Mesendoderm (in vitro differentiated cells): Measurements from ENCODE around the gene ADAM29. TPM values are rescaled to one million over a fixed set of nuclear protein-coding genes. Genes with fewer than 3 reads are reported as not detected.
"Not testable (repeated sequence)": the region's sequence is repeated elsewhere in the genome, so short reads cannot be mapped to it uniquely, and the experiment has no call there.

Source experiments
- DNase-seq: peaks from one replicate; pipeline ENCODE4 v3.0.0; 2013
- H2AK5ac ChIP-seq: 2 replicates; pipeline ENCODE4 v1.6.1; 2013; ENCODE audit warnings: low read length, inconsistent platforms
- H2BK120ac ChIP-seq: 2 replicates; pipeline ENCODE4 v1.6.1; 2013; ENCODE audit warnings: low read depth, mild to moderate bottlenecking, low read length, moderate library complexity, mixed read lengths
- H2BK15ac ChIP-seq: replicated peaks from 2 replicates; pipeline ENCODE4 v1.6.1; 2013; ENCODE audit warnings: low read depth, mild to moderate bottlenecking, moderate library complexity
- H2BK5ac ChIP-seq: 2 replicates; pipeline ENCODE4 v1.6.1; 2013; ENCODE audit warnings: low read length, inconsistent platforms
- H3K18ac ChIP-seq: 2 replicates; pipeline ENCODE4 v1.6.1; 2013; ENCODE audit warnings: mild to moderate bottlenecking, low read length, mixed read lengths
- H3K23ac ChIP-seq: one replicate; pipeline ENCODE4 v1.6.1; 2013; ENCODE audit warnings: low read length
- H3K27ac ChIP-seq: 2 replicates; pipeline ENCODE4 v1.5.1; 2013; ENCODE audit warnings: low read depth, mild to moderate bottlenecking, inconsistent platforms, low read length, moderate library complexity
- H3K27me3 ChIP-seq: 2 replicates; pipeline ENCODE4 v1.6.1; 2013; ENCODE audit warnings: low read length, control low read depth, mild to moderate bottlenecking, inconsistent platforms; ENCODE audit not compliant: insufficient read depth, poor library complexity
- H3K36me3 ChIP-seq: 2 replicates; pipeline ENCODE4 v1.6.1; 2013; ENCODE audit warnings: low read length, inconsistent platforms; ENCODE audit not compliant: control insufficient read depth, insufficient read depth
- H3K4ac ChIP-seq: one replicate; pipeline ENCODE4 v1.6.1; 2013; ENCODE audit warnings: low read depth, mild to moderate bottlenecking, low read length, moderate library complexity
- H3K4me1 ChIP-seq: 2 replicates; pipeline ENCODE4 v1.6.1; 2013; ENCODE audit warnings: low read depth, low read length, inconsistent platforms; ENCODE audit not compliant: control insufficient read depth
- H3K4me2 ChIP-seq: 2 replicates; pipeline ENCODE4 v1.6.1; 2013; ENCODE audit warnings: low read length
- H3K4me3 ChIP-seq: 2 replicates; pipeline ENCODE4 v1.5.1; 2013; ENCODE audit warnings: mild to moderate bottlenecking, low read length
- H3K56ac ChIP-seq: one replicate; pipeline ENCODE4 v1.6.1; 2013; ENCODE audit warnings: low read length
- H3K79me1 ChIP-seq: 2 replicates; pipeline ENCODE4 v1.6.1; 2013; ENCODE audit warnings: low read length, inconsistent platforms
- H3K79me2 ChIP-seq: 2 replicates; pipeline ENCODE4 v1.6.1; 2013; ENCODE audit warnings: mild to moderate bottlenecking, low read length; ENCODE audit not compliant: control insufficient read depth, insufficient read depth
- H3K9ac ChIP-seq: 2 replicates; pipeline ENCODE4 v1.6.1; 2013; ENCODE audit warnings: low read length, inconsistent platforms
- H4K5ac ChIP-seq: one replicate; pipeline ENCODE4 v1.6.1; 2013; ENCODE audit warnings: low read length
- H4K8ac ChIP-seq: one replicate; pipeline ENCODE4 v1.6.1; 2013; ENCODE audit warnings: low read depth, mild to moderate bottlenecking, control low read depth, low read length, moderate library complexity
- WGBS: extraction: QIAGEN DNeasy Blood & Tissue Kit; methylation state at CpG from one replicate; pipeline ENCODE4 v1.1.7; 2013; ENCODE audit warnings: low lambda C conversion rate, missing lambda C conversion rate; ENCODE audit not compliant: insufficient coverage; ENCODE audit errors: extremely low coverage; 5-methylcytosine and 5-hydroxymethylcytosine counted together
- polyA plus RNA-seq, 2 experiments: library from polyadenylated mRNA; stranded (reverse); fragments of 200-250 nt; gene quantifications; one replicate each; pipeline ENCODE4 v1.2.3, GENCODE V29; 2013

Gene ADAM29
- polyA plus RNA-seq (2013, experiment 1 of 2): 0.11 TPM
- polyA plus RNA-seq (2013, experiment 2 of 2): 0.17 TPM

DNA sequence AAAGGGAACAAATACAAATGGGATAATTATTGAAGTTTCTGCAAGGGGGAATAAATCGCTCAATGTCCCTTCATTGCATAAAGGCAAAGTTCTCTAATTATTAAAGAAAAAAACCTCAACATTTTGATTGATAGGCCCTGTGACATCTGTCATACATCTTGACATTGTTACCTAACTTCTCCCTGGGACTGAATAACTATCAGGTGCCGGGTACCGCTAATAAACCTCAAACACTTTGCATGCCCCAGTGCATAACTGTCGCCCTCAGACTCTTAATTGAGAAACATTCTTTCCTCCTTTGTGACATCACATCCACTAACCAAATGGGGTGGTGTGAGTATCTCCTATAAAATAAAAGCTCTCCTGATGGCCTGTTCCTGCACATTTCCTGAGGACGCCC lies at the start of gene ADAM29:
TSS of gene ADAM29 (plus strand) at position 301 of the 400 bp plus-strand sequence. CDS start 57,168 bp downstream, outside the sequence.
- Histone ChIP-seq H3K18ac (no peak within 1 kb of the TSS), H2BK120ac (no peak within 1 kb of the TSS), H3K79me1 (no peaks in the 10 kb centered on the region), H3K4me3 (no peak within 1 kb of the TSS), H3K23ac (no peak within 1 kb of the TSS), H3K79me2 (no peaks in the 10 kb centered on the region), H3K9ac (no peak within 1 kb of the TSS), H3K4me1 (no peaks in the 10 kb centered on the region), H4K8ac (no peak within 1 kb of the TSS), H2AK5ac (no peak within 1 kb of the TSS), H3K4ac (no peak within 1 kb of the TSS), H3K27me3 (no peaks in the 10 kb centered on the region), H3K56ac (no peak within 1 kb of the TSS), H3K36me3 (no peaks in the 10 kb centered on the region), H3K27ac (no peak within 1 kb of the TSS), H4K5ac (no peak within 1 kb of the TSS), H2BK5ac (no peak within 1 kb of the TSS), H2BK15ac (no peak within 1 kb of the TSS), H3K4me2 (no peak within 1 kb of the TSS)
- DNase-seq: no peak
- WGBS: no CpG with 5 or more reads among the region's 5 CpGs

DNA sequence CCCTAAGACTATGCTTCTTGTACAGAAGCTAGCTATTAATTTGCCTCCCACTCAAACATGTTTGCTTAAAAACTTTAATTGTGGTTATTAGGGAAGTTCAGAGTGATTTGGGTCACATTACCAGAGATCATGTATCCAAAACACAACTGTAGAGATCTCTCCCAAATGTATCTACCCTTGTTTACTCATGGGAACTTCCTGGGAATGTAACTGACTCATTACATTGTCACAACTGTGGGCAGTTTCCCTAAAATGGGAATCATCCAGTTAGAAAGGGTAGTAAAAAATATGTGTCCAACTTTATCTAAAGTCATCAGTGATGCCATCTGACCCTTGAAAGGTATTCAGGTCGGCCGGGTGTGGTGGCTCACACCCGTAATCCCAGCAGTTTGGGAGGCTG lies 48.8 kb upstream of the ADAM29 start:
- Histone ChIP-seq H2BK5ac (no peak overlapping the region), H3K4ac (no peak overlapping the region), H3K4me2 (no peak overlapping the region), H3K23ac (no peak overlapping the region), H3K18ac (no peak overlapping the region), H2AK5ac (no peak overlapping the region), H3K79me2 (no peaks in the 10 kb centered on the region), H2BK120ac (no peak overlapping the region), H3K9ac (no peak overlapping the region), H3K4me3 (no peak overlapping the region), H3K36me3 (no peaks in the 10 kb centered on the region), H3K79me1 (no peaks in the 10 kb centered on the region), H4K8ac (no peak overlapping the region), H3K27ac (no peak overlapping the region), H2BK15ac (no peak overlapping the region), H3K4me1 (no peaks in the 10 kb centered on the region), H3K56ac (no peak overlapping the region), H4K5ac (no peak overlapping the region), H3K27me3 (no peaks in the 10 kb centered on the region)
- no peak for DNase-seq
- no CpG with 5 or more reads among the region's 3 CpGs for WGBS

DNA sequence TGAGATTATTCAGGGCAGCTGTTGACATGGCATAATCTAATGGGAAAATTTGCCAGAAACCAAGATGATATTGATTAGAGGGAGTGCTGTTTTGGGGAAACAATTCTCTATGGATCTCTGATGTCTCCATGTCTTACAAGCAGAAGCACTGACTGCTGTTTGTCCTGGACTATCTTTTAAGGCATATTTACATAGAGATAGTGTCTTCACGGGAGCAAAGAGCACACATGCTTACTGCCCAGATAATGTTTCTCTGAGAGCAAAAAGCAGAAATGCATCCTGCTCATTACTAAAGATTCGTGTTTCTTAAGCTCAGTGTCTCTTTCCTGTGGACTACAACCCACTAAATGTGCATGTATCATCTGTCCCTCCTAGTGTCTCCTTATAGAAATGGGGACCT lies 47.8 kb upstream of the ADAM29 start:
- Histone ChIP-seq H3K27ac (no peak overlapping the region), H3K36me3 (no peaks in the 10 kb centered on the region), H4K5ac (no peak overlapping the region), H2AK5ac (no peak overlapping the region), H3K4me1 (no peaks in the 10 kb centered on the region), H3K23ac (no peak overlapping the region), H3K4me3 (no peak overlapping the region), H3K79me2 (no peaks in the 10 kb centered on the region), H3K4me2 (no peak overlapping the region), H3K79me1 (no peaks in the 10 kb centered on the region), H3K18ac (no peak overlapping the region), H2BK5ac (no peak overlapping the region), H2BK15ac (no peak overlapping the region), H4K8ac (no peak overlapping the region), H3K27me3 (no peaks in the 10 kb centered on the region), H3K56ac (no peak overlapping the region), H3K9ac (no peak overlapping the region), H3K4ac (no peak overlapping the region), H2BK120ac (no peak overlapping the region)
- DNase-seq: no peak
- no CpG with 5 or more reads among the region's 2 CpGs for WGBS

DNA sequence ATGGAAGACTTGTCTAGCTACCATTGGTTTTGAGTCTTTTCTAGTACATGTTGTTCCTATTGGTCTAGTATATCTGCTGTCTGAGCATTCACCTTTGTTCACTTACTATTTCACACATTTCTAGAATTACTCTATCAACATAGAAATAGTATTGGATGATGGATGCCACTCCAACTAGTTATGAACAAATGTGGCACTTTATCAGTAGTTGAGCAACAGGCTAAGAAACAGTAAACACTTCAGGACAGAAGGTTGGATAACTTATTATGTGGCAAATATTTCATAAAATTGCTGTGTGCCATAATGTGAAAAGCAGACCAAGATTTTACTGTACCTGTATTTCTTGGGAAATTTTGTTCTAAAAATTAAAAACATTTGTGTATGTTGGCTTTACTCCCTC lies 46.8 kb upstream of the ADAM29 start:
- H3K36me3 ChIP-seq: no peaks in the 10 kb centered on the region
- no peak overlapping the region for H4K8ac ChIP-seq
- no peak overlapping the region for H4K5ac ChIP-seq
- H3K27me3 ChIP-seq: no peaks in the 10 kb centered on the region
- no peak overlapping the region for H3K27ac ChIP-seq
- H3K18ac ChIP-seq: no peak overlapping the region
- H3K79me2 ChIP-seq: no peaks in the 10 kb centered on the region
- H3K4me2 ChIP-seq: no peak overlapping the region
- no peak overlapping the region for H2BK120ac ChIP-seq
- no peaks in the 10 kb centered on the region for H3K79me1 ChIP-seq
- H3K4me3 ChIP-seq: no peak overlapping the region
- DNase-seq: no peak
- H3K4ac ChIP-seq: no peak overlapping the region
- H2BK5ac ChIP-seq: no peak overlapping the region
- H2BK15ac ChIP-seq: no peak overlapping the region
- no peak overlapping the region for H3K23ac ChIP-seq
- H2AK5ac ChIP-seq: no peak overlapping the region
- no peak overlapping the region for H3K56ac ChIP-seq
- H3K4me1 ChIP-seq: no peaks in the 10 kb centered on the region
- H3K9ac ChIP-seq: no peak overlapping the region

DNA sequence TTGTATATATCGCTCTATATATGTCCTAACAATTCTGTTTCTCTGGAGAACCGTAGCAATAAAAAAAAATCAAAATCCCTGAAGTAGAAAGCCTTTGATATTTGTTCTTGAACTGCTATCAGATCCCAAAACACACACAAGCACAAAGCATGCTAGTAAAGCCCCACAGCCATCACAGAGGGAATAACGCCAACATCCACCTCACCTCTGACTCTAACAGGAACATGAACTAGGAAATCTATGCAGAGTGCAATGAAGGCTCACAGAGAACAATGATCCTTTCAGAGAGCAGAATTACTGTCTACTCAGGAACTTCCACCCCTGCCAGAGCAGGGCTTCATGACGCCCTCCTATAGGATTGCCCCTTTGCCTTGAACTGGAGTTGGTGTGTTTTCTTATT lies 45.0 kb upstream of the ADAM29 start:
- H3K9ac ChIP-seq, H3K79me2 ChIP-seq, H3K23ac ChIP-seq, H3K18ac ChIP-seq, H3K79me1 ChIP-seq, H3K27me3 ChIP-seq, H3K4me1 ChIP-seq, H3K4me3 ChIP-seq, H3K4me2 ChIP-seq, H3K36me3 ChIP-seq, H3K4ac ChIP-seq, H2BK15ac ChIP-seq, H4K5ac ChIP-seq, DNase-seq, H3K56ac ChIP-seq, H2AK5ac ChIP-seq, H4K8ac ChIP-seq, H3K27ac ChIP-seq, H2BK5ac ChIP-seq, H2BK120ac ChIP-seq: not testable (repeated sequence)
- WGBS: no CpG with 5 or more reads among the region's 4 CpGs

DNA sequence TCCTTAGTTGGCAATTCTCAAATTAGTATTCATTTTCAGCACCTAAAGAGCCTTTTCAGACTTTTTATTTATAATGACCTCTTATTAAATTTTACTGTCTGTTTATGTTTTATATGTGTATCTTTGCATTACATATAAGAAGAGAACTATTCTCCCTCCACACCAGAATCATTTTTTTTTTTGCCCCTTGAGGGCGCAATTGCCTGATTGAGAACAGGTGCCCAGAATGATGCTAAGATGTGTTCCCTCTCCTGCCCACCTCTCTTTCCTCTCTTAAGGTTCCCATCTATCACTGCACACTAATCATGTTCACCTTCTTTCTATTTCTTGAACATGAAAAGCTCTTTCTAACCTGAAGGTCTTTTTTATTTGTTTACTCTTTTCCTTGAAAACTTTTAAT lies 44.2 kb upstream of the ADAM29 start:
- H3K4me3 ChIP-seq: no peak overlapping the region
- WGBS: no CpG with 5 or more reads among the region's 1 CpG
- no peak overlapping the region for H2BK120ac ChIP-seq

More for the DNA sequence above, 44.2 kb upstream of the ADAM29 start:
- no peak overlapping the region for H4K8ac ChIP-seq
- H3K79me1 ChIP-seq: no peaks in the 10 kb centered on the region
- H3K27me3 ChIP-seq: no peaks in the 10 kb centered on the region
- H3K9ac ChIP-seq: no peak overlapping the region
- H3K4me1 ChIP-seq: no peaks in the 10 kb centered on the region
- no peak overlapping the region for H3K56ac ChIP-seq
- peak; percentile 47 for DNase-seq
- H3K27ac ChIP-seq: no peak overlapping the region
- H3K4ac ChIP-seq: no peak overlapping the region
- no peak overlapping the region for H3K4me2 ChIP-seq
- no peaks in the 10 kb centered on the region for H3K36me3 ChIP-seq
- no peak overlapping the region for H3K18ac ChIP-seq
- H2BK5ac ChIP-seq: no peak overlapping the region
- no peak overlapping the region for H3K23ac ChIP-seq
- H2BK15ac ChIP-seq: no peak overlapping the region
- no peak overlapping the region for H4K5ac ChIP-seq
- no peaks in the 10 kb centered on the region for H3K79me2 ChIP-seq
- H2AK5ac ChIP-seq: no peak overlapping the region
